NCI-H82 treated with DMSO at 0.1 percent for 48 hours (cell line): Measurements from ENCODE around the gene SLC24A3.

Experiments used
- DNase-seq: peaks from one replicate; lab custom pipeline; 2025; ENCODE audit not compliant: unreplicated experiment; lab: John Stamatoyannopoulos, UW

The SLC24A3 gene

DNA sequence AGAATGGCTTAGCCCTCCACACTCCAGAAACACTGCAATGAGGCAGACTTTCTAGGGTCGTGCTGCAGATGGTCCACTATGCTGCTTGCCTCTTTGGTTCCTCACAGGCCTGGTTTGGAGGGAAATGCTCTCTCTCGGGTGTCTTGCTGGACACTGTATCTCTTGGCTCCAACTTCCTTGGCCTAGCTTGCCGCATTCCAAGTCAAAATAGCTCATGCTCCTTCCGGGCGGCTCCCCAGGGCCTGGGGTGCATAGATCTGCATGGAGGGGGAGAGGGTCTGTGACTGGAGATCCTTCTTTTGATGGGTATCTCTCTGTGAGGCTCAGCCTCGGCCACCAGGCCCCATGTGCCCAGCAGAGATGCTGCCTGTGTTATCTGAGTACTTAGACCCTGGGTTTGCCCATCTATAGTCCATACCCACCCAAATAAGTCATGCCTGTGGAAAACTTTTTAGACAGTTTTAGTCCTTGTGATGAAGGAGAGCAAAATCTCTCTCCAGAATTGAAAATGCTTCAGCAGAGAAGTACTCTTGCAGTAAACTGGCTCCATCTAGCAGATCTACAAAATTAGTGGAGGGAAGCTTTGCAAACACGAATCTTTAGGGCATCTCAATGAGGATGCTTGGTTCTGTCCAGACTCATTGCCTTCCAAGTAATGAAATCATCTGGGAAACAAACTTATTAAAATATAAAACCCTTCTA is 281.5 kb downstream of the SLC24A3 start:
- no peak for DNase-seq

DNA sequence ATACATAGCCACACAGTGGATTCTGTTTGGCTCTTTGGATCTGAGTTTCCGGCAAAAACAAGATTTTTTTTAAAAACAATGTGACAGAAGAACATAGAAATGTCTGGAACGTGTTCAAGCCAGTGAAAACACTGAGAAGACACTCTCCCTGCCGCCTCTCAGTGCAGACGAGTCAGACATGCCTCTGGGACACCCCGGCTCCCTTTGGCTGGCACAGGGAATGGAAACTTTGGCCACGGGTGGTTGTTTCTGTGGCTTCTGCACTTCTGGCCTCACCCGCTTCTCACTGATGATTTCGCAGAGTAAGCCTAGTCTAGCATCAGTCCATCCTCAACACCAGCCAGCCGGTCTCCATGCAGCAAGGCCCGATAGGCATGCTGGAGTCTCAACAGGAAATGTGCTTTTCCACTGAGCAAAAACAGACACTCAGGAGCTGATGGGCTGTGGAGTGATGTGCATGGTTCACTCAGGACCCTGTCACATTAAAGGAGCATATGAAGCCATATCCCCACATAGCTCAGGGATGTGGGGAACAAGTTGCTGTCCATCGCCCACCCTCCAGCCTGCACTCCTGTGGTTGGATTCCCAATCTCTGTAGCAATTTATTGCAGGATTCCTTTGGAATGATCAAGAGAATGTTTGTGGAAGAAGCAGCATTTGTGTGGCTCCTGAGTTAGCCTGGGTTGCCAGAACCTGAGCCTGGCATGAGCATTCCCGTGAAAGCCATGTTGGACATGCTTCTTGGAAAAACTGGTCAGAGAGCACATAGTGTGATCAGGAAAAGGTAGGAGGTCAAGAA is 283.7 kb downstream of the SLC24A3 start:
- no peak for DNase-seq

DNA sequence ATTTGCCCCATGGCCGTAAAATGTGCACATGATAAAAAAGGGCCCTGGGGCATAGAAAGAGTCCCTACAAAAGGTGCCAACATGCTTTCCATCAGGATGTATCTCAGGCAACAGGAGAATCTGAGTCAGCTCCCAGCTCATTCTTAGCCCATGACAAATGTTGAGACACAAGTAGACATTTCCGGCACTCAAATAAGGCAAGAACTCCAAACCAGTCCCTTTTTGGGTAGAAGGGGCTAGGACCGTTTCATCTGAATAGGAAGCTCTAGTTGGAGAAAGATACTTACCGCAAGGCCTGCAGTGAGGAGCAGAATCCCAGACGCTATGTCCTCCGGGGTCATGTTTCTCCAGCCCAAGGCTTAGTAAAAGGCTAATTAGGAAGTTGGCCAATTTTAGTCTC is 284.6 kb downstream of the SLC24A3 start:
- no peak for DNase-seq

DNA sequence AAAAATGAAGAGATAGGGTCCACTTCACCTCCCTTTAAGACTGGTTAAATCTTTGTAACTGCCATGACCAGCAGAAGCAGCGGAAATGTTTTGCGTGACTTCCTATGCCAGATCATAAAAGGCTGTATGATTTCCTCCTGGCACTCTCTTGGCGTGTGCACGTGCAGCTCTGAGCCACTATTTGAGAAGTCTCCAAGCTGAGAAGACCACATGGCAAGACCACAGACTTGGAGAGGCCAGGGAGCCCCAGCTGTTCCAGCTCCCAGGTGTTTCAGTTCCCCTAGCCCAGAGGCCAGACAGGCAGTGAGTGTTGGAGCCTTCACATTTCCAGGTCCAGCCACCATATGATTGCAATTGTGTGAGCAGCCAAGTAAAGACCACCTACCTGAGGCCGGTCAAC is 286.3 kb downstream of the SLC24A3 start:
- DNase-seq = no peak

DNA sequence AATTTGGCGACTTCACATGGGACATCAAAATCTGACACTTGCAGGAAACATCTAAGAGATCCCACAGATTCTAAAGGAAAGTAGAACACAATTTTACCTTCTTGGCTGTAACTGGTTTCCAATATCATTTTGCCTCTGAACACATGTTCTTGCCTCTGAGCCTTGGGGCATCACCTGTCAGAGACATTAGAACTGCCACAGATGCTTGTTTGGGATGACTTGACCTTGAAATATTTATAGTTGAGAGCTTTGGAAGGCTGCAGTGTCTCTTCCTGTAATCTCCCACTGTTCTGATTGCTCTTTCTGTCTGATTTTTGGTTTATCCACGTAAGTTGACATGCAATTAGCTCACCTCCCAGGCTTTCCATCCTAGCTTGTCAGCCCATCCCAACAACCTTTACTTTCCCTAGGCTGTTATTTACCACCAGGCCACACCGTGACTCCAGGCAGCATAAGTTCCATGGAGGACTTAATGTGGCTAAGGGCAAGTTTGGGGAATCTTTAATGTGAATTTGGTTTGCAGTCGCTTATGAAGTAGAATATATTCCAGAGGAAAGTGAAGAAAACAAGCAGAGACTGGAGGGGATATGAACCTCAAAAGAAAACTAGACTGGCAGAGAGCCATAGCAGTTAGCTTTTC is 289.2 kb downstream of the SLC24A3 start:
- no peak for DNase-seq

DNA sequence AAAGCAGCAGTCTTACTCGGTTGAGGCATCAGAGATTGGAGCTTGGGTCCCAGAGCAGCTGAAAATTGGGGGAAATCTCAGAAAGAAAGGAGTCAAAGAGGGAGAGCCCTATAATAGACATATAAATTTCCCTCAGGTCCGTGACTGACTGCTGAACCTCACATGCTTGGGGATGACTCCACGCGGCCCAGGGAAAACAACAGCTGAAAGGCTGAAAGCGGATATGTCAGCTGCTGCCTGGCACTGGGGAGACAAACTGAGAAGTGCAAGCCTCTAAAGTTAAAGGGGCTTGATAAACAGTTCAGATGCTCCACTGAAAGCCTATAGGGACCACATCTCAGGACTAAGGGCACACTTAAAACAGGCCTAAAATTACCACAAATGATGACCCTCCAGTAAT is 289.7 kb downstream of the SLC24A3 start:
- DNase-seq = no peak

DNA sequence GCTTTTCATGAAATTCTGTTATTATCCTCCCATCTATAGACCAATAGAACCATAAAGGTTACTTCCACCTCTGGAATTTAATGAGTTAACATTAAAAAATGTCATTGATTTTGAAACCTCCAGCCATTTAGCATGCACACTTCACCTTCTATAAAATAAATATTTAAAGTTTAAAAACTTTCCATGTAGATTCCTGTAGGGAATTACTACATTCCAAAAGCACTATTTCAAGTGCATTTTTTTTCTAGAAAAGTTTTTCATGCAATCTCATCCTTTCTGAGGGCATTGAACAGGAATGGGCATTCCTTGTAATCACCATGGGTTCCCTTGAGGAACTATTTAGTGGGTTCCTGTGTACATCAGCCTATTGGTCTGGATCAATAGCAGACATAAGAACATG is 291.8 kb downstream of the SLC24A3 start:
- DNase-seq = no peak

DNA sequence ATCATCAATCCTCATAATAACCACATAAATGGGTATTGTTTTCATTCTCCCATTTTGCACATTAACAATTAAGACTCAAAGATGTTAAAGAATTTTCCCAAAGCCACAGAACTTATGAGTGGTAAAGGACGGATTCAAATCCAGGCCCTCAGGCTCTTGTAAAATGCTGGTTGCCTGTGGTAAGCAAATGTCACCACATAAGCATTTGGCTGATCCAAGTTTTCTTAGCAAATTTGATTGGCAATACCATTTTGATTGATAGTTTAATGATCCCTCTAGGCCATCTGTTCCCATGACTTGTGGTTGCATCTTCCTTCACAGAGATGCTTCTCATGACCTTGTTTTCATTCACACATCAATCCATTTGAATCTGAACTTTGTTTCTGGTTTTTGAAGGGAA is 293.6 kb downstream of the SLC24A3 start:
- DNase-seq = no peak

DNA sequence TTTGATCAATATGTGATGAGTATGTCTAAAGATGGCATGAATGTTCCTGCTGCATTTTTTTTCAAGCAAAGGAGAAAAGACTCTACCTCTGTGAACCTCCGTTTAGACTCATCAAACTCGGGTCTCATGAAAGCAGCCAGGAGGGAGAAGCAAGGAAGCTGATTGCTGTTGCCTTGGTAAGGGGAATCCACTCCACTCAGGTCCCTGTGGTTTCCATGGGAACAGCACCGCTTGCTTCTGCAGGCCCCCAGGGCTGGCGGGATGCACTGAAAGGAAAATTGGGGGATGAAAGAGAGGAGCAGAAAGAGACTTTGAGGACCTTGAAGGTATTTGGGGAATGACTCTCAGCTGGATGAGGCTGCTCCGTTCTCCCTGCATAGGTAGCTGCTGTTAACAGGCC is 296.0 kb downstream of the SLC24A3 start:
- no peak for DNase-seq

DNA sequence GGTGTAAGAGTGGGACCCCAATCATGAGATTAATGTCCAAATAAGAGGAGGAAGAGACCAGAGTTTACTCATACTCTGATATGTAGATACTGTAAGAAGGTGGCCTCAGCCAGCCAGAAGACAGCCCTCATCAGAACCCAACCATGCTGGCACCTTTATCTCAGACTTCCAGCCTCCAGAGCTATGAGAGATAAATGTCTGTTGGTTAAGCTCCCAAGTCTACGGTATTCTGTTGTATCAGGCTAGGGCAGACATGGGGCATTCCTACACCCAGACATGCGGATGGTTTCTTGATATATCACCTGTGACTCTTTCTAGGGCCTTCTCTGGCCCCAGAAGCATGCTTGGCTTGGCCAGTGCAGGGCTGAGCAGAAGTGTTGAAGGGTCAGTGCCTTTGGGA is 298.2 kb downstream of the SLC24A3 start:
- no peak for DNase-seq

DNA sequence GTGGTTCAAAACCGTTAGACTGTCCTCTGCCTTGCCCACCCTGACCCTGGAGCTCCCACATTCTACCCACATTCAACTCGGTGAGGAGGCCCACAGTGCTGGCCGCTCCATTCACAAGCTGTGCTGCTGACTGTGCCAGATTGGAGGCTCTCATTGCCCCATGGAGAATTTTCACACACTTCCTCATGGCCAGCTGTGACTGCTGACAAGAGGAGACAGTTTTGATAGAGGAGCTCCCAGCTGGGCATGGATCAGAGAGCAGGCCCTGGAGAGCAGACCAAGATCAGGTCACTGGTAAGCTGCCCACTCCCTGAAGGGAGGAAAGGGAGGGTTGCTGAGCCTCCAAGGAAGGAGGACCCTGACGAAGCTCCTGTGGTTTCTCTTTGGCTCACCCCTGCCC is 299.5 kb downstream of the SLC24A3 start:
- DNase-seq = no peak

DNA sequence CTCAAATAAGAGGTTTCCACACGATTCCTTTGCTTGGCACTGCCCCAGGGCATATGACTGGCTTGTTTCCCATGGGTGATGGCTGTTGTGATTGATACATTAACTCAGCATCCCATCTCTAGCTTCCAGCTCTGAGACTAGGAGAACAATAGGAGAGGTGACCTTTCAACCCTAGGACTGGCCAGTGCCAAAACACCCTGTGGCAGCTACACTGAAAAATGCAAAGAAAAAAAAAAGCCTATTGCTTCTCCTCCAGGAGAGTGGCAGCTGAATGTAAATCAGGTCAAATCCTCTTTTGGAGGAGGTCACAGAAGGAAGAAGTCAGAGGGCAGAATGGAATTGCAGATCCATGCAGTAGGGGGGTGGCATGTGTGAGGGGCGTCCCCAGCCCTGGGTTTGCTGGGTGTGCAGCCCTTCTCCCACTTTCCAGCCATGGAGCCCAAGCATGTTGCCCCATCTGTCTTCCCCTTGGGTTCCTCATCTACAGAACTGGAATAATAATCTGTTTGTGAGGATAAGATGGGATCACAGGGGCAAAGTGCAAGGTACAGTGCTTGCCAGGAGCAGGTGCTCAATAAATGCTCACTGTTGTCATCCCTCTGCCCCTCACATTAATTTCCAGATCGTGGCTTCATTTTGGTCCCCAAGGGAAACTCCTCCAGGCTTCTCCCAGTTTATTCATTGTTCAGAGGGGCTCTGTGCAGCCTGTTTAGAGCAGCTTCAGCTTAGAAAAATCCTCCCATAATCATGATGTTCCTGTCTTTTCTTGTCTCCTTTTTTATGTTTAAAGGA is 300.6 kb downstream of the SLC24A3 start:
- DNase-seq = no peak

DNA sequence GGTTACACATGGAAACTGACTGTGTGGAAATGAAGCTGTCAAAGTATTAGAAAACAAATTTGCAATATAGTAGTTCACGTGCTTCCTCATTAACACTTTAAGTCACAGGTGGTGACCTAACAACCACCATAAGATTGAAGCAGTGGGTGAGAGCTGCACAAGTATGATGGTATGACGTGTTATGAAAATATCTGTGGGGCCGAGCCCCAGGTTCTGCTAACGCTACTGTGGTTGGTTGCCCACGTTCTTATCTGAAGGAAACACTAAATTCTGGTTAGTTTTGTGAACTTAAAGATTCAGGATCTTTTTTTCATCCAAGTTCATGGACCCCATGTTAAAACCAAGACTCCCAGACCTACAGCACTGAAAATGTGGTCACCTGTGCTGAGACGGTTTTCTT is 302.6 kb downstream of the SLC24A3 start:
- no peak for DNase-seq

DNA sequence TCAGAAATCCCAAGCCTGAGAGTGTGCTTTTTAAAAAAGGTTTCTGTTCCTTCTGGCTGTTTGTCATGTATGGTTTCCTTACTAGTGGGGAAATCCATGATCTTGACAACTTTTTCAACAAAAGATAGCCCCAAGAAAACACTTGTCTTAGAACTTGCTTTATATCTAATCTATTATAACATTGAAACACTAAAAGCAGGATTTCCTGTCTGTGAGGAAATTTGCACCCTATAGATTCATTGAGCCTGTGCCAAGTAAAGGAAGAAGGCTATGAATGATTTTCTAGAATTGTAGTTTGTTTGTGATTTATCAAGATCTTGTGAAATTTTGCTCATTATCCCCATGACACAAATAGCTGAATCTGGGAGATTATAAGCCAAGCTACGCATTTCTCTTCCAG is 307.0 kb downstream of the SLC24A3 start:
- no peak for DNase-seq

DNA sequence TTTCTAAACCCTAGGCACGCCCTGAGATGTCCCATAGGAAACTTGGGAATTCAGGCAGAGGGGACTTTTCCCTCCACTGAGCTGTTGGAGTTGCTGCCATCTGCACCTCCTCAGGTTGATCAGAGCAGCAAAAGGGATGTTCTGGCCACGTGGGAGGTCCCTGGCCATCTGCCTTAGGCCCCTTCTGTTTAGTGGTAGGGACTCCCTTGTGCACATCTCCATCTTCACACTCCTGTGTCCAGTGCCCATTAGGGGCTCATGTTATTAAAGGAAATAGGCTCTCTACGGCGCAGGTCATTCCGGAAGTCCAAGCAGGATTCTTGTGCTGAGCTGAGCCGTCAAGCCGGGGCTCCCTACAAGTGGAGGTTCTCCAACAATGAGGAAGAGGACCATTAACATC is 307.8 kb downstream of the SLC24A3 start:
- DNase-seq = no peak

DNA sequence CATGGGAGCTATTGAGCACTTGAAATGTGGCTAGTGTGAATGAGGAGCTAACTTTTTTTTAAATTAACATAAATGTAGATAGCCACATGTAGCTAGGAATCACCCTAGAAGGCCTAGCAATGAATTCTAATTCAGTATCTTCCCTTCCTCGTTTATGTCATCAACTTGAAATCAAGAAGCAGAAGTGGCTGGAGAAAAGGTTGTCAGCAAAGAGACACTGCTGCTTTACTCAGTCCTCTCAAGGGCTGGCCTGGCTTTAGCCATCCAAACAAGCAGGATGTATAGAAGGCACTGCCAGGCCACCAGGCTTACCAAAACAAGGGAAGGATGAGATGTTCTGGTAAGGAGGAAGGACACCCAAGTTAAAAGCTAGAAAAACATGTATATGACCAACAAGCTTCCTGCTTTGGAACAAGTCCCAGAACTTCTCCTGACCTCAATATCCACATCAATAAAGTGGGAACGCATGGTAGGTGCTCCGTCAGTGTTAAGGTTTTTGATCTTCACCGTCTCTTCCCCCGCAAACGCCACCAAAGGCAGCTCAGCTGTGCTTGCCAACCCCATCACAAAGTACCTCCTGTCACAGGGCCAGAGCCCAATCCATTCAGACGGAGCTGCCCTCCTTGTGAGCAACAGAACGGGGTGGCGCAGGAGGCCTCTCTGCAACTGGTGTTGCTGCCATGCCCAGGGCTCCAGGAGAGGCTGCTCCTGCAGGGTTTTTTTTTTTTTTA is 309.8 kb downstream of the SLC24A3 start:
- DNase-seq = no peak

DNA sequence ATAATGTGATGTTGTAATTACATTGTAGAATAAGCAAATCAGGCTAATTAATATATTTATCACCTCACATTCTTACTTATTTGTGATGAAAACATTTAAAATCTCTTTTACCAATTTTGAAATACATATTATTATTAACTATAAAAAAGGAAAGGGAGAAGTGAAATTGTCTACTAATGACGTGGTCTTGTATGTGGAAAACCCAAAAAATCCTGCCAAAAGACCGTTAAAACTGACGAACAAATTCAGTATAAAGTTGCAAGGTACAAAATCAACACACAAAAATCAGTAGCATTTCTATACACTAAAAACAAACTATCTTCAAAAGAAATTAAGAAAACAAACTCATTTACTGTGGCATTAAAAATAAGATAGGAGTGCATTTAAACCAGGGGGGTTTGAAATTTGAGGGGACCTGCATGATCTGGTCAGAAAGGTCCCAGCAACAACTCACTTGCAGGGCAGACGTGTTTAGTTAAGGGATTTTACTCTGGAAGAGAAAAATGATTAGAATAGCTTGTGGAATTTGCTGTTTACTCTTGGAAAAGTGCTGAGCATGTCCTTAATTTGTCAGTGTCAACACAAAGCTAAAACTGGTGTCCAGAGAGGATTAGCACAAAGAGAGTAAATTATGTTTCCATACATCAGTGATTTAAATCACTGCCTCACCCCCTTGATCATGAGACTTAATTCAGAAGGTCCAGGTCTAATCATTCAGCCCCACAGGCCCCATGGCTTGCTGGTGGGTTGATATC is 310.6 kb downstream of the SLC24A3 start:
- DNase-seq = no peak

DNA sequence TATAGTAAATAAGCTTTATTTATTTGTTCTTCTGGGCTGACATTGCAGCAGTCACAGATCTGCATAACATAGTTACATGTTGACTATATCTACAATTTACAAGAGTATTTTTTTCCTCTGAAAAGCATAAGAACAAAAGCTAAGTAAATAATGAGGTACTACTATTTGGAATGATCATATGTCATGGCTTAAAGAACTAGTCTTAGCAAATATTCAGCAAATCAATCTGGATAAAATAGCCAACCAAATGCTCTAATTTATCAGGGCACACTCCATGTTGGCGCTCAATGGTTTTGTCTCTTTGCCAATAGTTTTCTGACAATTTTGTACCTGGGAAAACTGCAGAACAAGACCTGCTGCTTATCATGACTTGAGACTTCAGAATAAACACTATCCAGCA is 312.2 kb downstream of the SLC24A3 start:
- DNase-seq = no peak

DNA sequence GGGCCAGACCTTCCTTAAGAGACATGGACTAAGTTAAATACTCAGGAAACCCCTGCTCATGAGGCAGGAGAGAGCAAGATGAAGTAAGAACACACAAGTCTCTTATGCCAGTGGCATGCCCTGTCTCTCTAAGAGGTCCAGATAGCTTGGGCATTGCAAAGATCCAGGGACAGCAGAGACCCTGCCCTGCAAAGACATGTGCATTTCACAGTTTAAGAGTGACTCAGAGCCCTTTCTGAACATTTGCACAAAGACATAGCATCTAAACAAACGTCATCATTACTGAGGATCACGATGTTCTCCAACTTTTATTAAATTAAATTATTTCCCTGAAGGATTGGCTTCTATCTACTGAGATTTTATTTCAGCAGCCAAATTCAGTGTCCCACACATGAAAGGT is 315.1 kb downstream of the SLC24A3 start:
- DNase-seq = no peak
